Body of pancreas (tissue), 4 donors: ENCODE measurements around the gene USP34.

Source experiments
- CTCF ChIP-seq, 7 experiments: fragments of 450-650 bp in 4 of 7; fragments of 200-600 bp in 3 of 7; sonication (generic) in 3 of 7; IDR thresholded peaks; one replicate each; pipeline ENCODE4 v1.5.1; 2016 to 2019; ENCODE audit warnings: antibody characterized with exemption in 7 of 7
- POLR2A ChIP-seq, 3 donors: fragments of 450-650 bp; IDR thresholded peaks; one replicate each; pipeline ENCODE4 v1.6.1; 2016; ENCODE audit warnings: antibody characterized with exemption in 3 of 3, mild to moderate bottlenecking in 2 of 3

GRCh38 chr2:61363580-61363979 is 107.3 kb downstream of the USP34 start:
- TF ChIP-seq CTCF (IDR thresholded peaks at IDR 0.05), result no peak
- TF ChIP-seq POLR2A (IDR thresholded peaks at IDR 0.05), result no peak
